ENCODE measurements around the gene KLF7.

GRCh38 chr2:207161247-207162123 is 4.3 kb downstream of the KLF7 start:
- TF ChIP-seq, protein P1, sequence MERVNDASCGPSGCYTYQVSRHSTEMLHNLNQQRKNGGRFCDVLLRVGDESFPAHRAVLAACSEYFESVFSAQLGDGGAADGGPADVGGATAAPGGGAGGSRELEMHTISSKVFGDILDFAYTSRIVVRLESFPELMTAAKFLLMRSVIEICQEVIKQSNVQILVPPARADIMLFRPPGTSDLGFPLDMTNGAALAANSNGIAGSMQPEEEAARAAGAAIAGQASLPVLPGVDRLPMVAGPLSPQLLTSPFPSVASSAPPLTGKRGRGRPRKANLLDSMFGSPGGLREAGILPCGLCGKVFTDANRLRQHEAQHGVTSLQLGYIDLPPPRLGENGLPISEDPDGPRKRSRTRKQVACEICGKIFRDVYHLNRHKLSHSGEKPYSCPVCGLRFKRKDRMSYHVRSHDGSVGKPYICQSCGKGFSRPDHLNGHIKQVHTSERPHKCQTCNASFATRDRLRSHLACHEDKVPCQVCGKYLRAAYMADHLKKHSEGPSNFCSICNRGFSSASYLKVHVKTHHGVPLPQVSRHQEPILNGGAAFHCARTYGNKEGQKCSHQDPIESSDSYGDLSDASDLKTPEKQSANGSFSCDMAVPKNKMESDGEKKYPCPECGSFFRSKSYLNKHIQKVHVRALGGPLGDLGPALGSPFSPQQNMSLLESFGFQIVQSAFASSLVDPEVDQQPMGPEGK (CRISPR knock-in tag; IDR thresholded peaks at IDR 0.05; ENCODE audit: borderline replicate concordance) = no peak
- TF ChIP-seq CREB5 (CRISPR knock-in tag; IDR thresholded peaks at IDR 0.05; ENCODE audit: low read depth) (no peak), RARB (CRISPR knock-in tag; IDR thresholded peaks at IDR 0.05) (no peak), POU6F1 (CRISPR knock-in tag; IDR thresholded peaks at IDR 0.05; ENCODE audit: borderline replicate concordance, low read depth) (no peak), ZNF565 (CRISPR knock-in tag; conservative IDR thresholded peaks at IDR 0.05; ENCODE audit: low read depth) (no peak)
- TF ChIP-seq, protein P2, sequence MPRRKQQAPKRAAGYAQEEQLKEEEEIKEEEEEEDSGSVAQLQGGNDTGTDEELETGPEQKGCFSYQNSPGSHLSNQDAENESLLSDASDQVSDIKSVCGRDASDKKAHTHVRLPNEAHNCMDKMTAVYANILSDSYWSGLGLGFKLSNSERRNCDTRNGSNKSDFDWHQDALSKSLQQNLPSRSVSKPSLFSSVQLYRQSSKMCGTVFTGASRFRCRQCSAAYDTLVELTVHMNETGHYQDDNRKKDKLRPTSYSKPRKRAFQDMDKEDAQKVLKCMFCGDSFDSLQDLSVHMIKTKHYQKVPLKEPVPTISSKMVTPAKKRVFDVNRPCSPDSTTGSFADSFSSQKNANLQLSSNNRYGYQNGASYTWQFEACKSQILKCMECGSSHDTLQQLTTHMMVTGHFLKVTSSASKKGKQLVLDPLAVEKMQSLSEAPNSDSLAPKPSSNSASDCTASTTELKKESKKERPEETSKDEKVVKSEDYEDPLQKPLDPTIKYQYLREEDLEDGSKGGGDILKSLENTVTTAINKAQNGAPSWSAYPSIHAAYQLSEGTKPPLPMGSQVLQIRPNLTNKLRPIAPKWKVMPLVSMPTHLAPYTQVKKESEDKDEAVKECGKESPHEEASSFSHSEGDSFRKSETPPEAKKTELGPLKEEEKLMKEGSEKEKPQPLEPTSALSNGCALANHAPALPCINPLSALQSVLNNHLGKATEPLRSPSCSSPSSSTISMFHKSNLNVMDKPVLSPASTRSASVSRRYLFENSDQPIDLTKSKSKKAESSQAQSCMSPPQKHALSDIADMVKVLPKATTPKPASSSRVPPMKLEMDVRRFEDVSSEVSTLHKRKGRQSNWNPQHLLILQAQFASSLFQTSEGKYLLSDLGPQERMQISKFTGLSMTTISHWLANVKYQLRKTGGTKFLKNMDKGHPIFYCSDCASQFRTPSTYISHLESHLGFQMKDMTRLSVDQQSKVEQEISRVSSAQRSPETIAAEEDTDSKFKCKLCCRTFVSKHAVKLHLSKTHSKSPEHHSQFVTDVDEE (CRISPR knock-in tag; IDR thresholded peaks at IDR 0.05) = no peak
